HepG2 (cell line): ENCODE measurements around the gene MXI1. TPM values are rescaled to one million over a fixed set of nuclear protein-coding genes. Genes with fewer than 3 reads are reported as not detected.
A peak's percentile ranks its signal among the peaks of the same experiment; 100 is the strongest.

Source experiments
- ARNTL ChIP-seq: sonication (generic); formaldehyde crosslinking; IDR thresholded peaks from 2 replicates; pipeline ENCODE4 v1.4.0; 2020; ENCODE audit warnings: mild to moderate bottlenecking, missing genetic modification reagents
- KDM1A ChIP-seq: IDR thresholded peaks from 2 replicates; pipeline ENCODE4 v1.6.1; 2016; ENCODE audit warnings: missing compliant biosample characterization
- KDM2A ChIP-seq: sonication (generic); formaldehyde crosslinking; IDR thresholded peaks from 2 replicates; pipeline ENCODE4 v1.4.0; 2020; ENCODE audit warnings: low read depth, missing genetic modification reagents, borderline replicate concordance
- MED8 ChIP-seq: sonication (generic); formaldehyde crosslinking; IDR thresholded peaks from 2 replicates; pipeline ENCODE4 v1.8.1; 2023; ENCODE audit warnings: mild to moderate bottlenecking, missing genetic modification reagents; ENCODE audit not compliant: insufficient replicate concordance
- NCOA5 ChIP-seq: sonication (generic); formaldehyde crosslinking; IDR thresholded peaks from 2 replicates; pipeline ENCODE4 v1.4.0; 2020; ENCODE audit warnings: missing genetic modification reagents
- NCOR1 ChIP-seq: fragments of 200-600 bp; sonication (generic); IDR thresholded peaks from 2 replicates; pipeline ENCODE4 v1.7.0; 2017; ENCODE audit warnings: antibody characterized with exemption, low read length, borderline replicate concordance
- NRL ChIP-seq: sonication (generic); formaldehyde crosslinking; IDR thresholded peaks from 2 replicates; pipeline ENCODE4 v1.5.0; 2020; ENCODE audit warnings: missing genetic modification reagents, mild to moderate bottlenecking, moderate library complexity, borderline replicate concordance
- PHB2 ChIP-seq: fragments of 450-650 bp; IDR thresholded peaks from 2 replicates; pipeline ENCODE4 v1.6.1; 2018; ENCODE audit not compliant: partially characterized antibody
- SALL1 ChIP-seq: sonication (generic); formaldehyde crosslinking; IDR thresholded peaks from 2 replicates; pipeline ENCODE4 v1.8.0; 2022; ENCODE audit warnings: mild to moderate bottlenecking, missing genetic modification reagents
- SP1 ChIP-seq, 2 experiments: fragments of 450-650 bp in 1 of 2; sonication (generic) in 1 of 2; formaldehyde crosslinking in 1 of 2; IDR thresholded peaks; 2 replicates each; pipeline versions ENCODE4 v1.4.0 to v1.6.1; 2016 to 2020; ENCODE audit warnings: missing genetic modification reagents in 1 of 2
- YEATS4 ChIP-seq: sonication (generic); formaldehyde crosslinking; IDR thresholded peaks from 2 replicates; pipeline ENCODE4 v1.4.0; 2020; ENCODE audit warnings: missing genetic modification reagents, borderline replicate concordance
- ZFP37 ChIP-seq: sonication (generic); formaldehyde crosslinking; IDR thresholded peaks from 2 replicates; pipeline ENCODE4 v1.4.0; 2020; ENCODE audit warnings: missing genetic modification reagents, borderline replicate concordance
- ZFP90 ChIP-seq: sonication (generic); formaldehyde crosslinking; IDR thresholded peaks from 2 replicates; pipeline ENCODE4 v1.8.0; 2022; ENCODE audit warnings: missing genetic modification reagents, mild to moderate bottlenecking, inconsistent platforms, borderline replicate concordance
- ZFX ChIP-seq: sonication (generic); formaldehyde crosslinking; IDR thresholded peaks from 2 replicates; pipeline ENCODE4 v1.4.0; 2020; ENCODE audit warnings: mild to moderate bottlenecking, low read depth, missing genetic modification reagents, moderate library complexity
- ZNF572 ChIP-seq: sonication (generic); formaldehyde crosslinking; IDR thresholded peaks from 2 replicates; pipeline ENCODE4 v1.5.1; 2020; ENCODE audit warnings: mild to moderate bottlenecking, missing genetic modification reagents
- ZNF616 ChIP-seq: sonication (generic); formaldehyde crosslinking; IDR thresholded peaks from 2 replicates; pipeline ENCODE4 v1.5.0; 2020; ENCODE audit warnings: low read depth, mild to moderate bottlenecking, missing genetic modification reagents
- ZNF749 ChIP-seq: sonication (generic); formaldehyde crosslinking; IDR thresholded peaks from 2 replicates; pipeline ENCODE4 v1.8.0; 2022; ENCODE audit warnings: mild to moderate bottlenecking, missing genetic modification reagents, moderate library complexity, borderline replicate concordance
- ZNF788 ChIP-seq: sonication (generic); formaldehyde crosslinking; IDR thresholded peaks from 2 replicates; pipeline ENCODE4 v1.5.0; 2020; ENCODE audit warnings: mild to moderate bottlenecking, missing genetic modification reagents, borderline replicate concordance
- ZSCAN25 ChIP-seq: sonication (generic); formaldehyde crosslinking; IDR thresholded peaks from 2 replicates; pipeline ENCODE4 v1.8.0; 2022; ENCODE audit warnings: mild to moderate bottlenecking, missing genetic modification reagents
- polyA plus RNA-seq, 8 experiments: library from polyadenylated mRNA; depleted of rRNA in 3 of 8; stranded (reverse) in 7 of 8; unstranded in 1 of 8; fragments of >200 nt; fragmentation: Illumina TruSeq in 4 of 8; extraction: Trizol in 4 of 8; gene quantifications; 2 replicates each; pipeline versions ENCODE4 v1.2.1 to v1.2.3, GENCODE V29; 2011 to 2016; ENCODE audit warnings: low read depth in 4 of 8, missing spikeins in 1 of 8, mixed read lengths in 1 of 8; ENCODE audit not compliant: insufficient read depth in 1 of 8
- total RNA-seq, 5 experiments: library from RNA; depleted of rRNA; stranded (reverse); fragments of >200 nt; fragmentation: Illumina TruSeq; extraction: Trizol; gene quantifications; 2 replicates each; pipeline ENCODE4 v1.2.3, GENCODE V29; 2016; ENCODE audit warnings: low read depth in 1 of 5
- TF ChIP-seq, protein P1 (sequence below): IDR thresholded peaks from 2 replicates; pipeline ENCODE4 v1.6.1; 2012; ENCODE audit warnings: inconsistent platforms
- TF ChIP-seq, protein P2 (sequence below): sonication (generic); formaldehyde crosslinking; IDR thresholded peaks from 2 replicates; pipeline ENCODE4 v1.5.1; 2020; ENCODE audit warnings: mild to moderate bottlenecking, missing genetic modification reagents, moderate library complexity
- TF ChIP-seq, protein P3 (sequence below): sonication (generic); formaldehyde crosslinking; IDR thresholded peaks from 2 replicates; pipeline ENCODE4 v1.5.0; 2020; ENCODE audit warnings: missing genetic modification reagents, mild to moderate bottlenecking, borderline replicate concordance
- TF ChIP-seq, protein P4 (sequence below): sonication (generic); formaldehyde crosslinking; conservative IDR thresholded peaks from 2 replicates; pipeline ENCODE4 v1.5.0; 2020; ENCODE audit warnings: missing genetic modification reagents

MXI1 gene
- total and polyA plus RNA-seq, 2 of the 13 experiments (the other 11 are each of a cell fraction or from before 2014, with no cell fraction given): 6.6 to 22.0 TPM

DNA sequence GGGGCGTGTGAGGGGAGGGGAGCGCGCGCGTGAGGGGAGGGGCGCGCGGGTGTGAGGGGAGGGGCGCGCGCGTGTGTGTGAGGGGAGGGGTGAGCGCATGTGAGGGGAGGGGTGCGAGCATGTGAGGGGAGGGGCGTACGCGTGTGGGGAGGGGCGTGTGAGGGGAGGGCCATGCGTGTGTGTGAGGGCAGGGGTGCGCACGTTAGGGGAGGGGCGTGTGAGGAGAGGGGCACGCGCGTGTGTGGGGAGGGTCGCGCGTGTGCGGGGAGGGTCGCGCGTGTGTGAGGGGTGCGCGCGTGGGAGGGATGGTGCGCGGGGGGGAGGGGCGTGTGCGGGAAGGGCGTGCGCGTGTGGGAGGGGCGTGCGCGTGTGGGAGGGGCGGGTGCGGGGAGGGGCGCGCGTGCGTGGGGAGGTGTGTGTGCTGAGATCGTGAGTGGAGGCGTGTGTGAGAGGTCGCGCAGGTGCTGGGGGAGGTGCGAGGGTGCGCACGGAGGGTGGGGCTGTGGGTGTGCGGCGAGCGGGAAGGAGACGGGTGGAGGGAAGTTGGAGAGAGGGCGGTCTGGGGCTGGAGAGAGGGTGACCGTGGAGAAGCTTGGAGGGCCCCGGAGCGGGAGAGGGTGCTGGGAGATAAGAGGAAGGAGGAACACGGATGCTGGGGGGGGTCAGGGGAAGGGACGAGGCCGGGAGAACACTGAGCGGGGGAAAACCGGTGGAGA, 19.7 kb downstream of the MXI1 start (continued):
- TF ChIP-seq, protein P1, sequence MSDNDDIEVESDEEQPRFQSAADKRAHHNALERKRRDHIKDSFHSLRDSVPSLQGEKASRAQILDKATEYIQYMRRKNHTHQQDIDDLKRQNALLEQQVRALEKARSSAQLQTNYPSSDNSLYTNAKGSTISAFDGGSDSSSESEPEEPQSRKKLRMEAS: peak; percentile 47; the same call in 1 of the 2 replicates
- no peak for TF ChIP-seq KDM2A (CRISPR knock-in tag)
- peak; percentile 92 for TF ChIP-seq ZSCAN25
- 0 out of 2 replicates have a peak, but pooled peaks have one; percentile 24 for TF ChIP-seq ZFX
- TF ChIP-seq SALL1 (CRISPR knock-in tag): peak; percentile 42; the same call in 1 of the 2 replicates
- no peak for TF ChIP-seq NCOA5 (CRISPR knock-in tag)
- TF ChIP-seq PHB2: no peak
- TF ChIP-seq, protein P2, sequence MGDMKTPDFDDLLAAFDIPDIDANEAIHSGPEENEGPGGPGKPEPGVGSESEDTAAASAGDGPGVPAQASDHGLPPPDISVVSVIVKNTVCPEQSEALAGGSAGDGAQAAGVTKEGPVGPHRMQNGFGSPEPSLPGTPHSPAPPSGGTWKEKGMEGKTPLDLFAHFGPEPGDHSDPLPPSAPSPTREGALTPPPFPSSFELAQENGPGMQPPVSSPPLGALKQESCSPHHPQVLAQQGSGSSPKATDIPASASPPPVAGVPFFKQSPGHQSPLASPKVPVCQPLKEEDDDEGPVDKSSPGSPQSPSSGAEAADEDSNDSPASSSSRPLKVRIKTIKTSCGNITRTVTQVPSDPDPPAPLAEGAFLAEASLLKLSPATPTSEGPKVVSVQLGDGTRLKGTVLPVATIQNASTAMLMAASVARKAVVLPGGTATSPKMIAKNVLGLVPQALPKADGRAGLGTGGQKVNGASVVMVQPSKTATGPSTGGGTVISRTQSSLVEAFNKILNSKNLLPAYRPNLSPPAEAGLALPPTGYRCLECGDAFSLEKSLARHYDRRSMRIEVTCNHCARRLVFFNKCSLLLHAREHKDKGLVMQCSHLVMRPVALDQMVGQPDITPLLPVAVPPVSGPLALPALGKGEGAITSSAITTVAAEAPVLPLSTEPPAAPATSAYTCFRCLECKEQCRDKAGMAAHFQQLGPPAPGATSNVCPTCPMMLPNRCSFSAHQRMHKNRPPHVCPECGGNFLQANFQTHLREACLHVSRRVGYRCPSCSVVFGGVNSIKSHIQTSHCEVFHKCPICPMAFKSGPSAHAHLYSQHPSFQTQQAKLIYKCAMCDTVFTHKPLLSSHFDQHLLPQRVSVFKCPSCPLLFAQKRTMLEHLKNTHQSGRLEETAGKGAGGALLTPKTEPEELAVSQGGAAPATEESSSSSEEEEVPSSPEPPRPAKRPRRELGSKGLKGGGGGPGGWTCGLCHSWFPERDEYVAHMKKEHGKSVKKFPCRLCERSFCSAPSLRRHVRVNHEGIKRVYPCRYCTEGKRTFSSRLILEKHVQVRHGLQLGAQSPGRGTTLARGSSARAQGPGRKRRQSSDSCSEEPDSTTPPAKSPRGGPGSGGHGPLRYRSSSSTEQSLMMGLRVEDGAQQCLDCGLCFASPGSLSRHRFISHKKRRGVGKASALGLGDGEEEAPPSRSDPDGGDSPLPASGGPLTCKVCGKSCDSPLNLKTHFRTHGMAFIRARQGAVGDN: peak; percentile 56
- TF ChIP-seq NRL: 0 out of 2 replicates have a peak, but pooled peaks have one; percentile 59
- TF ChIP-seq ZNF749: 0 out of 2 replicates have a peak, but pooled peaks have one; percentile 34
- TF ChIP-seq ZFP37 (CRISPR knock-in tag): no peak
- TF ChIP-seq SP1 (IDR thresholded peaks at IDR 0.05): no peak
- TF ChIP-seq SP1 (CRISPR knock-in tag; IDR thresholded peaks at IDR 0.05): 0 out of 2 replicates have a peak, but pooled peaks have one; percentile 46
- TF ChIP-seq ZNF788 (CRISPR knock-in tag): peak; percentile 73; the same call in 1 of the 2 replicates
- TF ChIP-seq KDM1A (CRISPR knock-in tag): 0 out of 2 replicates have a peak, but pooled peaks have one; percentile 9
- TF ChIP-seq, protein P3, sequence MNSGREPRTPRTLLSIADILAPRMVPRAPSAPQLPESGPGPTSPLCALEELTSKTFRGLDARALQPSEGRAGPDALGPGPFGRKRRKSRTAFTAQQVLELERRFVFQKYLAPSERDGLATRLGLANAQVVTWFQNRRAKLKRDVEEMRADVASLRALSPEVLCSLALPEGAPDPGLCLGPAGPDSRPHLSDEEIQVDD (CRISPR knock-in tag): 0 out of 2 replicates have a peak, but pooled peaks have one; percentile 61
- TF ChIP-seq MED8 (CRISPR knock-in tag): no peak
- TF ChIP-seq ZNF572: no peak
- no peak for TF ChIP-seq ARNTL
- no peak for TF ChIP-seq NCOR1
- TF ChIP-seq YEATS4 (CRISPR knock-in tag): 0 out of 2 replicates have a peak, but pooled peaks have one; percentile 25
- no peak for TF ChIP-seq ZFP90
- TF ChIP-seq, protein P4, sequence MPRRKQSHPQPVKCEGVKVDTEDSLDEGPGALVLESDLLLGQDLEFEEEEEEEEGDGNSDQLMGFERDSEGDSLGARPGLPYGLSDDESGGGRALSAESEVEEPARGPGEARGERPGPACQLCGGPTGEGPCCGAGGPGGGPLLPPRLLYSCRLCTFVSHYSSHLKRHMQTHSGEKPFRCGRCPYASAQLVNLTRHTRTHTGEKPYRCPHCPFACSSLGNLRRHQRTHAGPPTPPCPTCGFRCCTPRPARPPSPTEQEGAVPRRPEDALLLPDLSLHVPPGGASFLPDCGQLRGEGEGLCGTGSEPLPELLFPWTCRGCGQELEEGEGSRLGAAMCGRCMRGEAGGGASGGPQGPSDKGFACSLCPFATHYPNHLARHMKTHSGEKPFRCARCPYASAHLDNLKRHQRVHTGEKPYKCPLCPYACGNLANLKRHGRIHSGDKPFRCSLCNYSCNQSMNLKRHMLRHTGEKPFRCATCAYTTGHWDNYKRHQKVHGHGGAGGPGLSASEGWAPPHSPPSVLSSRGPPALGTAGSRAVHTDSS (CRISPR knock-in tag): no peak
- TF ChIP-seq ZNF616 (CRISPR knock-in tag): no peak
